NCI-H345 (cell line): ENCODE measurements around the gene PDZRN4.
"Not testable (repeated sequence)": the region's sequence is repeated elsewhere in the genome, so short reads cannot be mapped to it uniquely, and the experiment has no call there.

Experiments
- DNase-seq: peaks from one replicate; lab custom pipeline; 2025; lab: John Stamatoyannopoulos, UW

PDZRN4 gene

DNA sequence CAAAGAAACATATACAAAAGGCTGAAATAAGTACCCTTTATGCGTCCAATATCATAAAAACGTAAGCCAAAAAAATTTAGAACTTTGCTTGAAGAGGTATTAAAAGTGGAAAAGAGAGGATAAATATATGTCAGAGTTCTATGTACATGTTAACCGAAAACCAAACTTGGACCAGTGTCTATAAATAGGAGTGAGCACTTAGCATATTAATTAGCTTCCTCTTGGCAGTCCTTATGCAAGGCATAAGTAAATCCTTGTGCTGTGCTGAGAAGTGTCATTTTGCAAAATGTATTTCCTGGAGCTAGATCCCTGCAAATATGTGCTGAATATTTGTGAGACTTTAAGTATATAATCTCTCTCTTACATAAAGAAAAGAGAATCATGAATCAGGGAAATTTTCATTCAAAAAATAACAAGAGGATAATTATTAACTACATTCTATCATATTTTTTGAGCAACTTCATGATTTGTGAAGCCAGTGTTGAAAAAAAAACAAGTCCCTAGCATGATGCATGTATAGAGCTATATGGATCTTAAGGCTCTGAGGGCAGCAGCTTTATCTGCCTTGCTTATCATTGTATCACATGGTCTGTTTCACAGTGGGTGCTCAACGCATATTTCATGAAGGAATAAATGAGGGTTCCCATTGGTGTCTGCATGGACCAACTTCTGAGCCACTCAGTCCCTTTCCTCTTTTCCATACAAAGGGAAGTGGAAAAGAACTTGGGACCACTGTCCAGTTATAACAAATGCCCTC lies 326.1 kb downstream of the PDZRN4 start:
- no peak for DNase-seq

- no peak for DNase-seq
Observed at GRCh38 chr12:41514907-41515306, 326.8 kb downstream of the PDZRN4 start.

DNA sequence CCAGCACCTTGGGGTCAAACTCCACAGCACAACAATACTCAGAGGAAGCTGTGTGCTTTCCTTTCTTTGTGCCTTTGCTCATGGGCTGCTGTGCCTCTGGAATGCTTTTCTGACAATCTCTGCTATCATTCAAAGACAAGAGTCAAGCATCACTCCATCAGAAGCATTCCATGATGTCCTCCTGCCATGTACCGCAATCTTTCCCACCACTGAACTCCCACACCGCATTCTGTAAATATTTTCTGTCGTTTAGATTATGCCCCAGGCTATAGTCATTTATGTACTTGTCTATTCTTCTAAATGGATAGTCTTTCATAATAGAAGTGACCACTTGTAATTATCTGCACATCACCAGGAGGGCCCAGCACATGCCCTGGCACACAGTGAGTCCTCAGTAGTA lies 327.8 kb downstream of the PDZRN4 start:
- DNase-seq, result no peak

GRCh38 chr12:41520869-41521268 lies 332.7 kb downstream of the PDZRN4 start:
- DNase-seq, result no peak

DNA sequence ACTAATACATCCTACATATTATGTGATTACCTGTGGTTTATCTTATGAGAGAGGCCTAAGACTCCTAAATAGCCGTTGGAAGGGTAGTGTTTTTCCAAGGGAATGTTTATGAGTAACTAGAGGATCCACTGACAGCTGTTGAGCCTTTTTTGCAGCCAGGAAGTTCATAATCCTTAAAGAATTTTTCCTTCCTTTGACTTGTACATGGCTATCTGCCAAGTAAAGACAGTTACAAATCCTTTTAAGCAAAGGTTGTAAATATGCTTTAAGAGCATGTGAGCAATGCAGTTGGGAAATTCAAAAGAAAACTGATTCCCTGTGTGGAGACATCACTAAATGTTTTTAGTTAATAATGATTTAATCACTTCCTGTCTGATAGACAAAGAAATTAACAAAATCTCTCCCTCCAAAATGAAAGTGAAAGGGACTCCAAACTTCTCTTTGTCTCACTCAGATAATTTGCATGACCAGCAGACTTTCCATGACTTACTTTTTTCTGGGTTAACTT lies 333.8 kb downstream of the PDZRN4 start:
- DNase-seq, result no peak

DNA sequence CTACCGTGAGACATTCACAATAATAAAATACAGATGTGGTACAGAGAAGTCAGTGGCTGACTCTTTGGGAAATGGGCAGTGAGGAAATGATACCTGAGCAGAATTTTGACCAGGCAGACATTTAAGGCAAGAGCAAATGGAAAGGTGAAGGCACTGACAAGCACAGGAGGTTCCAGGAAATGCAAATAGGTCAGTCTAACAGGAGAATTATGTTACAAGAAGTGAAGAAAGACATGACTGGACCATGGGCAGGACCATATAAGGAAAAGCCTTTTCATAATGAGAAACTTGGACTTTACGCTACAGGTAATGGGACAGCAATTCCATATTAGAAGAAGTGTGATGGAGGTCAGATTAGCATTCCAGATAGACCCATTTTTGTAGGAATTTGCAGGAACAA lies 338.9 kb downstream of the PDZRN4 start:
- no peak for DNase-seq

- DNase-seq, result no peak
Observed at GRCh38 chr12:41527534-41528116, 339.5 kb downstream of the PDZRN4 start.

GRCh38 chr12:41528874-41529273 lies 340.8 kb downstream of the PDZRN4 start:
- DNase-seq, result no peak

DNA sequence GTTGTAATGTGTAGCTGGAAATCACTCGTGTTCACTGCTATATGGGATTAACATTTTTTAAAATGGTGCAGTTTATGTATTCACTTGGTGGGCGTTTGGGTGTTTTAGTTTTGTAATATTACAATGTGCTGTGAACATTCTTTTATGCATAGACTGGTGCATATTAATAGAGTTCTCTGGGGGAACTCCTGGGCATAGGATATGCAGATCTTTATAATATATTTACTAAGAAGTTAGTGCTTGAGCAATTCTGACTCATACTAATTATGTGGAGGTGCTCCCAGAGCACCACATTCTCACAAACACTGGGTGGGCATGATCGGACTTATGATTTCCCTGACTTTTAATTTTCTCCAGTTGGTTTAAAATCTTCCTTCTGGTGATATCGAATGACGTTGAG lies 342.3 kb downstream of the PDZRN4 start:
- no peak for DNase-seq

DNA sequence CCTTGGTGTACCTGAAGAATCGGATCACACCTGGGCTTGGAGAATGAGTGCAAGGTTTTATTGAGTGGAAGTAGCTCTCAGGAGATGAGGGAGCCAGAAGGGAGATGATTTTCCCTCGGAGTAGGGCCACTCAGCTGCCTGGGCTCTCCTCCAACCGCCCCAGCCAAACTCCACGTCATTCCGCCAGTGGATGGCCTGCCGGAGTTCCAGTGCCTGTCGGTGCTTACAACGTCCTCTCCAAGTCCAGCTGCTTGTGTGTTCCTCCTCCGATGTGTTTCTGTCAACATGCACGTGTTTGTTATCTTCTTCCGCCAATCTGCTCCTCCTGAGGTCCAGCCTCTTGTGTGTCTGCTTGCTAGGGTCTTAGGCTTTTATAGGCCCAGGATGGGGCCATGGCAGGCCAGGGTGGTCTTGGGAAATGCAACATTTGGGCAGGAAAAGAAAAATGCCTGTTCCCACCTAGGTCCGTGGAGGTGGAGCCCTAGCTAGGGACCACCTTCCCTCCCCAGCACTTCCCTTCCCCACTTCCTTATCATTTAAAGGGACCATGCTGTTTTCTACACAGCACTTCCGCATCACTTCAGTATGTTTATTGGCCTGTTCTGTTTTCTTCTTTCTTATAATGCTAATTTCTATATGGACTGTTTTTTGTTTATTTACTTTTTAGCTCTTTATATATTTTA lies 343.2 kb downstream of the PDZRN4 start:
- DNase-seq, result no peak

GRCh38 chr12:41532072-41532471 lies 344.0 kb downstream of the PDZRN4 start:
- DNase-seq, result no peak

GRCh38 chr12:41536813-41537490 lies 348.8 kb downstream of the PDZRN4 start:
- DNase-seq, result no peak

- DNase-seq, result no peak
Observed at GRCh38 chr12:41537522-41537921, 349.4 kb downstream of the PDZRN4 start.

DNA sequence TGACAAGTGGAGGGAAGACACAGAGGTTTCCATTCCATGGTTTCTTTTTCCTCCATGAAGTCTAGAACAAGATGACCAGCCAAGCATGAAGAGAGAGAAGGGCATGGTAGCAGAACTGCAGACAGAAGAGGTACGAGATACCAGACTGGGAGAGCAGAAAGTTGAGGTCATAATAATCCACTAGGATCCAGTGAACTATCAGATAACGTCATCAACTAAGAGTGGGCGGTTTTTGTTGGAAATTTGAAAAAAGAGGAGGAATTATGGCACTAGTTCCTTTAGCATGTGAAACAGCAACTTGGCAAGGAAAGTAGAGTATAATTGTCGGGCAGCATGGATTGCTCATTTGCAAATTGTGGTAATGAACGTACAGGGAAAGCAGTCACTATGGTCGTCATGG lies 357.6 kb downstream of the PDZRN4 start:
- DNase-seq, result no peak

DNA sequence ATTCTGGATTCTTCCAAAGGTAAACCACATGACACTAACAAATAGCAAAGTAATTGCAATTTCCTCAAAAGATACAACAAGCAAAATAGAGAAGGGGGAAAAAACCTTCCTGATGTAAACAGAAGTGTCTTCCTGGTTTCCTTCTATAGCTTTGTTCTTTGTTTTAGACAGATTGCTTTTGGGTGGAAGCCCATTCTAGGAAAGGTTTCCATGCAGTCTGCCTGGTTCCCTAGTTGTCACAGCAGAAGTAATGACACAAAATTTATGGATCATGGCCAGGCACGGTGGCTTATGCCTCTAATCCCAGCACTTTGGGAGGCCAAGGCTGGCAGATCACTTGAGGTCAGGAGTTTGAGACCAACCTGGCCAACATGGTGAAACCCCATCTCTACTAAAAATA lies 359.0 kb downstream of the PDZRN4 start:
- not testable (repeated sequence) for DNase-seq

GRCh38 chr12:41548926-41549325 lies 360.8 kb downstream of the PDZRN4 start:
- no peak for DNase-seq

- DNase-seq, result no peak
Observed at GRCh38 chr12:41552588-41552987, 364.5 kb downstream of the PDZRN4 start.

DNA sequence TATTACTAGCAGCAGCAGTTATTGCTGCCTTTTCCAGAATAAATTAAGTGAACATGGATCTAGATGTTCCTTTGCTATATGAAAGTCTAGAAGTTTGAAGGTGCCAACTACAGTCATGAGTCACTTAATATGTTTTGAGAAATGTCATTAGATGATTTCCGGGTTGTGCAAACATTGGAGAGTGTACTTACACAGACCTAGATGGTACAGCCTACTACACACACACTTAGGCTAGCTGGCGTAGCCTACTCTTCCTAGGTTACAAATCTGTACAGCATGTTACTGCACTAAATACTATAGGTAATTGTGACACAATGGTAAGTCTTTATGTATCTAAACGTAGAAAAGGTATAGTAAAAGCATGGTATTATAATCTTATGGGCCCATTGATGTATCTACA lies 368.1 kb downstream of the PDZRN4 start:
- no peak for DNase-seq

- no peak for DNase-seq
Observed at GRCh38 chr12:41557344-41557743, 369.2 kb downstream of the PDZRN4 start.

DNA sequence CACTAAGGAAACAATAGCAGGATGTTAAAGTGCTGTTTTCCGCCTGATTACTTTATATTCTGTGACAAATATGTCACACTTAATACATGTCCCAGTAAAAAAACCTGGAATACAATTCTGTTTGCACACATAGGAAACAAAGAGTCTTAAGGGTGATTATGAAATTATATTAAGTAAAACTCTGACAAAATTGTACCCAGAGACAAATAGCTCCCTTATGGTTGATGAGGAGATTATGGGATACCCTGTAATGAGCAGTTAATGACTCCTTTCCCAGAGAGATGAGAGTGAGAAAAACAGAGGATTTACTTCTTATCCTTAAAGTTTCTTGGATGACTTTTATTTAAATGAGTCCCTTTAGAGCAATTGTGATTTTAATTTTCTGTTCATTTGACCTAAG lies 370.6 kb downstream of the PDZRN4 start:
- DNase-seq, result no peak

DNA sequence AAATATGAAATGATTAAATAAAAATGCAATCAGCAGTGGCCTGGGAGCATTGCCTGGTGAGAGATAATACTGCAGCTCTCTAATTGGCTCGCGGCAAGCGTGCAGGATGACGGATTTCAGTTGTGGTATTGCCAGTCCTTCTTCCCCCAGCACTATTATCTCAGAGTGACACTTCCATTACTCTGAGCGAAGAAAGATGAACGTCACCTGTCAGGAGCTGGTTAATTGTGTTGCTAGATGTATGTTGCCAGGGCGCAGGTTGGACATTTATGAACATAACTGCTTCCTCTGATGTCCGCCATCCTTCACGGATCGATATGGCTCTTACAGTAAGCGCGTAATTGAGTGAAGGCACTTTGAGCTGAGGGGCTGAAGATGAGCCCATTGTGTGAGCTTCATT lies 374.9 kb downstream of the PDZRN4 start:
- DNase-seq, result no peak

- DNase-seq, result no peak
Observed at GRCh38 chr12:41564816-41565215, 376.7 kb downstream of the PDZRN4 start.

GRCh38 chr12:41566703-41567102 lies 378.6 kb downstream of the PDZRN4 start:
- DNase-seq, result no peak
